ENCODE results near the gene TBC1D23. TPM values are rescaled to one million over a fixed set of nuclear protein-coding genes. Genes with fewer than 3 reads are reported as not detected.

TBC1D23 gene
- total RNA-seq, 1 donor from 2014 or later: 33.2 TPM

DNA sequence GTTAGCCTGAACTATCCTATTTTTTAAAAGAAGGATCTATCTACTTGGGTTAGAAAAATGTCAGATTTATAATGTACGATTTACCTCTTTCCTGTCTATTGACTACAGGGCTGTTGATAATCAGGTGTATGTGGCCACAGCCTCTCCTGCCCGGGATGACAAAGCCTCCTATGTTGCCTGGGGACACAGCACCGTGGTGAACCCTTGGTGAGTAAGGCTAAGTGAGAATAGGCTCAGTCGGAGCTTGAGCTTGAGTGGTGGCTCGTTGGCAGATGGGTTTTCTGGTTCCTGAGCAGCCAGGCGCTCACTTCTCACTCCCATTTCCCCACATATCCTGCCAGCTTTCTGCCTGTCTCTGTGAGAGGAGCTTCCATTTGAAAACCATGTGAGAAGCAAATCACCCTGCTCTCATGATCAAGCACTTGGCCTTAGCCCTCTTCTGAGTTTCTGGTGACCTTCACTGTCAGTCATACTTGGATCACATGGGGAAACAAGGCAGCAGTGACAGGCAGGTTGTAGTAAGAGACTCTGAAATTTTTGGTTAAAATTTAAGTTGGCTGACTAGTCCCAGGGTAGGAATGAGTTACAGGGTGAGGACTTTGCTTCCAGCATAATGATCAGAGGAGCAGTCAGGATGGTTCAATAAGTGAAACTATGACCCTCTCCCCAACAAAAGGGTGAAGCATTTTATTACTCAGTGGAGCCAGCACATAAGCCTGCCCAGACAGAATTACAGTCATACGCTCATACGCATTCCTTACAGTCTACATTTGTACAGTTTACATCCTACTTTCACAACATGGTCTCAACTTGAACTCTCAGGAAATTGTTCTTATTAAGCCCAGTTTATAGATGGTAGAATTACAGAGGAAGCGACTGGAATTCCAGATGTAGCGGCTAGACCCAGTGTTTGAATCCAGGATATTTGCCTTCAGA, 91.8 kb downstream of the TBC1D23 start:
- Mint-ChIP-seq H3K4me3 (ENCODE audit: unreplicated experiment) (no peak overlapping the region), H3K27ac (ENCODE audit: unreplicated experiment) (no peak overlapping the region), H3K4me1 (ENCODE audit: low read depth, unreplicated experiment) (no peaks in the 10 kb centered on the region), H3K27me3 (ENCODE audit: unreplicated experiment) (no peaks in the 10 kb centered on the region), H3K9me3 (ENCODE audit: unreplicated experiment) (no peaks in the 10 kb centered on the region), H3K36me3 (ENCODE audit: unreplicated experiment) (peaks cover 15% of the 10 kb centered on the region)
- TF ChIP-seq, protein P1, sequence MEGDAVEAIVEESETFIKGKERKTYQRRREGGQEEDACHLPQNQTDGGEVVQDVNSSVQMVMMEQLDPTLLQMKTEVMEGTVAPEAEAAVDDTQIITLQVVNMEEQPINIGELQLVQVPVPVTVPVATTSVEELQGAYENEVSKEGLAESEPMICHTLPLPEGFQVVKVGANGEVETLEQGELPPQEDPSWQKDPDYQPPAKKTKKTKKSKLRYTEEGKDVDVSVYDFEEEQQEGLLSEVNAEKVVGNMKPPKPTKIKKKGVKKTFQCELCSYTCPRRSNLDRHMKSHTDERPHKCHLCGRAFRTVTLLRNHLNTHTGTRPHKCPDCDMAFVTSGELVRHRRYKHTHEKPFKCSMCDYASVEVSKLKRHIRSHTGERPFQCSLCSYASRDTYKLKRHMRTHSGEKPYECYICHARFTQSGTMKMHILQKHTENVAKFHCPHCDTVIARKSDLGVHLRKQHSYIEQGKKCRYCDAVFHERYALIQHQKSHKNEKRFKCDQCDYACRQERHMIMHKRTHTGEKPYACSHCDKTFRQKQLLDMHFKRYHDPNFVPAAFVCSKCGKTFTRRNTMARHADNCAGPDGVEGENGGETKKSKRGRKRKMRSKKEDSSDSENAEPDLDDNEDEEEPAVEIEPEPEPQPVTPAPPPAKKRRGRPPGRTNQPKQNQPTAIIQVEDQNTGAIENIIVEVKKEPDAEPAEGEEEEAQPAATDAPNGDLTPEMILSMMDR (IDR thresholded peaks at IDR 0.05; ENCODE audit: partially characterized antibody, unreplicated experiment): no peak
- DNase-seq: no peak

DNA sequence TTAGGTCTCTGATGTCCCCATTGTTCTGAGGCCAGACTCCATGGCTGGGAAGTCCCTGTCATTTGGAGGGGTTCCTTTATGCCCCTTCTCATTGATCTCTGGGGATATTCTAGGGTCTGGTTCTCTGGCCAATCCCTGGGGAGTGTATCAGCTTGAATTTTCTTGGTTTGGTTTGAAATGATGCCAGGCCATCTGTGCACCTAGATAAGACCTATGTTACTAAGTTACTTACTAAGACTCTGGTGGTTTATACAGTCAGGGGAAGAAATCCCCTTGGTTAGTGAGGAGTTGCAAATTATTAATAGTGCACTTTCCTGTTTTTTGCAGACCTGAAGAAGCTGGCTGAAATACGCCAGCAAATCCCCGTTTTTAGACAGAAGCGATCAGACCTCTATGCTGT, 94.1 kb downstream of the TBC1D23 start:
- H3K27me3 Mint-ChIP-seq (ENCODE audit: unreplicated experiment): no peaks in the 10 kb centered on the region
- no peak overlapping the region for H3K4me3 Mint-ChIP-seq (ENCODE audit: unreplicated experiment)
- H3K27ac Mint-ChIP-seq (ENCODE audit: unreplicated experiment): no peak overlapping the region
- TF ChIP-seq, protein P1 (IDR thresholded peaks at IDR 0.05; ENCODE audit: partially characterized antibody, unreplicated experiment): no peak
- H3K9me3 Mint-ChIP-seq (ENCODE audit: unreplicated experiment): no peaks in the 10 kb centered on the region
- no peak for DNase-seq
- no peaks in the 10 kb centered on the region for H3K4me1 Mint-ChIP-seq (ENCODE audit: low read depth, unreplicated experiment)
- H3K36me3 Mint-ChIP-seq (ENCODE audit: unreplicated experiment): peaks cover 10% of the 10 kb centered on the region

DNA sequence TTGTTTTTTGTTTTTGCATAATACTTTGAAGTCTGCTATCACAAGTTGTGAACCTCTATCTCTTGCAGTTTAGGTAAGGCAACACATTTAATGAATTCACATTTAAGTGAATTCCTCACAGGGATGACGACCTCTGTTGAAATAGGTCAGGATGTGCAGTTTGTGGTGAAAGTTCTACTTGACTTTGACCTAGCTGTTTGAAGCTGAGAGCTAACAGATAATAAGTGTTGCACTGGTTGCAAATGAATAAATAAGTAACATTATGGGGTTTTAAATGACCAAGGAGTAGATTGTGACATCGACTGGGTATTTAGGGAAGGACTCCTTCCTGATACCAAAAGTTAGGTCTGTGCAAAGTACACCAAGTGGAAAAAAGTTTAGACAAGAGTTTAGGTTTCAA, 97.6 kb downstream of the TBC1D23 start:
- Mint-ChIP-seq H3K4me3 (ENCODE audit: unreplicated experiment) (no peak overlapping the region), H3K27ac (ENCODE audit: unreplicated experiment) (no peak overlapping the region)

DNA sequence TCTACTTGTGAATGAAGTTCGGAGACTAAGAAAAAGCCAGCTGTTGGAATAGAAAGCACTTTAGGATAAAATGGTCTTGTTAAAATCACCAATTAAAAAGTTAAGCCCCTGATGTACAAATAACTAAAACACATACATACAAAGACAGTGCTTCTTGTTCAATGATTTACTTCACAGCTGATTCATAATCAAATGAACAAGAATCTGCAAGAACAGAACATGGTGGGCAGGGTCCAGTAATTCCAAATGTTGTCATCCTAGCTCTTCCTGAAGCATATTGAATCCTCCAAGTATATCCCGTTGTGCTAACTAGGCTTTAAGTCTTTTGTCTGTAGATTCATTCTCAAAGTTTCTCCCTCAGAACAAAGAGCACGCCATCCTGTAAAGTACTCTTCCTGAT, 98.2 kb downstream of the TBC1D23 start:
- no peak overlapping the region for H3K27ac Mint-ChIP-seq (ENCODE audit: unreplicated experiment)
- TF ChIP-seq, protein P1 (IDR thresholded peaks at IDR 0.05; ENCODE audit: partially characterized antibody, unreplicated experiment): no peak
- no peaks in the 10 kb centered on the region for H3K9me3 Mint-ChIP-seq (ENCODE audit: unreplicated experiment)
- no peaks in the 10 kb centered on the region for H3K4me1 Mint-ChIP-seq (ENCODE audit: low read depth, unreplicated experiment)
- no peaks in the 10 kb centered on the region for H3K27me3 Mint-ChIP-seq (ENCODE audit: unreplicated experiment)
- H3K36me3 Mint-ChIP-seq (ENCODE audit: unreplicated experiment): peaks cover 11% of the 10 kb centered on the region
- DNase-seq: no peak
- no peak overlapping the region for H3K4me3 Mint-ChIP-seq (ENCODE audit: unreplicated experiment)

More for the DNA sequence above, 97.6 kb downstream of the TBC1D23 start:
- H3K27me3 Mint-ChIP-seq (ENCODE audit: unreplicated experiment): no peaks in the 10 kb centered on the region
- no peaks in the 10 kb centered on the region for H3K4me1 Mint-ChIP-seq (ENCODE audit: low read depth, unreplicated experiment)
- no peak for DNase-seq
- H3K9me3 Mint-ChIP-seq (ENCODE audit: unreplicated experiment): no peaks in the 10 kb centered on the region
- TF ChIP-seq, protein P1 (IDR thresholded peaks at IDR 0.05; ENCODE audit: partially characterized antibody, unreplicated experiment): no peak
- peaks cover 11% of the 10 kb centered on the region for H3K36me3 Mint-ChIP-seq (ENCODE audit: unreplicated experiment)
